K562 (cell line): ENCODE data around the gene POTEG. TPM values are rescaled to one million over a fixed set of nuclear protein-coding genes. Genes with fewer than 3 reads are reported as not detected.
A peak's percentile ranks its signal among the peaks of the same experiment; 100 is the strongest.
"Not testable (repeated sequence)": the region's sequence is repeated elsewhere in the genome, so short reads cannot be mapped to it uniquely, and the experiment has no call there.

ENCODE experiments used
- ATAC-seq: fragments of 200-7000 bp; cut with Tn5 transposase; 3 replicates; pipeline ENCODE4 v1.9.1; 2020; ENCODE audit warnings: moderate library complexity
- BruUV-seq: library from RNA; stranded (reverse); fragments of 400-500 nt; replicated peaks from 2 replicates; lab custom pipeline; 2021; lab: Mats Ljungman, UMichigan
- CTCF ChIA-PET: fragments of 300-600 bp; formaldehyde crosslinking; extraction: SDS; loops from one replicate; lab custom pipeline; 2021; ENCODE audit warnings: low intra/inter-chr PET ratio; lab: Yijun Ruan, JAX
- POLR2A ChIA-PET: fragments of 300-600, 350-650 bp; sonication (Branson Sonifier 250); formaldehyde crosslinking; extraction: SDS; loops from one replicate; lab custom pipeline; 2021; ENCODE audit warnings: antibody characterized with exemption, inconsistent platforms; lab: Yijun Ruan, JAX
- DNase-seq, 4 experiments: peaks; one replicate each; pipeline versions ENCODE4 v3.0.0 to v3.0.0-alpha.2; 2011 to 2018; ENCODE audit warnings: low spot score in 3 of 4, mixed read lengths in 3 of 4; ENCODE audit errors: extremely low read depth in 1 of 4
- FAIRE-seq: peaks from 2 replicates; lab custom pipeline; 2011; peaks lifted over from hg19 to GRCh38; lab: Jason Lieb, UNC
- H2AFZ ChIP-seq: 2 replicates; pipeline ENCODE4 v1.6.0; 2011; ENCODE audit warnings: low read depth, low read length, control low read depth, inconsistent platforms
- H3K27ac ChIP-seq: fragments of 200-600 bp; 3 replicates; pipeline ENCODE4 v1.8.0; 2011; ENCODE audit warnings: low read depth, mild to moderate bottlenecking, control low read depth, inconsistent platforms, low read length, moderate library complexity, mixed read lengths; ENCODE audit errors: extremely low read depth
- H3K27me3 ChIP-seq, 2 experiments: fragments of 300-600 bp in 1 of 2; 2 replicates in 1 of 2; 3 replicates in 1 of 2; pipeline versions ENCODE4 v1.6.0 to v1.8.0; 2011; ENCODE audit warnings: inconsistent platforms in 2 of 2, low read length in 2 of 2, mild to moderate bottlenecking in 1 of 2, mixed read lengths in 1 of 2, moderate library complexity in 1 of 2; ENCODE audit not compliant: control insufficient read depth in 2 of 2, insufficient read depth in 2 of 2
- H3K36me3 ChIP-seq: fragments of 300-600 bp; 3 replicates; pipeline ENCODE4 v1.8.0; 2011; ENCODE audit warnings: mild to moderate bottlenecking, low read length, inconsistent platforms; ENCODE audit not compliant: control insufficient read depth, insufficient read depth
- H3K4me1 ChIP-seq, 2 experiments: fragments of 200-600 bp in 1 of 2; replicated peaks in 1 of 2; 2 replicates in 1 of 2; 3 replicates in 1 of 2; pipeline versions ENCODE4 v1.5.1 to v1.8.0; 2011; ENCODE audit warnings: inconsistent platforms in 2 of 2, low read length in 2 of 2, mild to moderate bottlenecking in 1 of 2, mixed read lengths in 1 of 2, moderate library complexity in 1 of 2; ENCODE audit not compliant: control insufficient read depth in 2 of 2, insufficient read depth in 2 of 2
- H3K4me2 ChIP-seq: 2 replicates; pipeline ENCODE4 v1.6.1; 2011; ENCODE audit warnings: low read length, control low read depth, inconsistent platforms, mixed read lengths; ENCODE audit not compliant: insufficient read depth
- H3K4me3 ChIP-seq: fragments of 200-600 bp; sonication (generic), shearing (Covaris generic); 2 replicates; pipeline ENCODE4 v1.5.1; 2016; ENCODE audit warnings: control low read depth, inconsistent platforms
- H3K79me2 ChIP-seq: fragments of 200-600 bp; 3 replicates; pipeline ENCODE4 v1.8.0; 2011; ENCODE audit warnings: low read length, inconsistent platforms; ENCODE audit not compliant: control insufficient read depth, insufficient read depth
- H3K9ac ChIP-seq, 2 experiments: 2 replicates each; pipeline versions ENCODE4 v1.6.0 to v1.6.1; 2011; ENCODE audit warnings: low read depth in 2 of 2, low read length in 2 of 2, control low read depth in 1 of 2, inconsistent platforms in 1 of 2, mild to moderate bottlenecking in 1 of 2, mixed read lengths in 1 of 2; ENCODE audit not compliant: insufficient read depth in 1 of 2
- H3K9me1 ChIP-seq: one replicate; pipeline ENCODE4 v1.6.0; 2011; ENCODE audit warnings: inconsistent platforms, mild to moderate bottlenecking, low read length, moderate library complexity; ENCODE audit not compliant: control insufficient read depth, insufficient read depth
- H3K9me3 ChIP-seq: replicated peaks from 2 replicates; pipeline ENCODE4 v1.5.1; 2011; ENCODE audit warnings: low read depth, low read length, inconsistent platforms; ENCODE audit not compliant: control insufficient read depth, insufficient read depth
- H4K20me1 ChIP-seq: replicated peaks from 2 replicates; pipeline ENCODE4 v1.6.1; 2011; ENCODE audit warnings: low read length, inconsistent platforms, mixed read lengths; ENCODE audit not compliant: control insufficient read depth, insufficient read depth
- WGBS: fragments of 100-300 bp; shearing (Covaris generic); methylation state at CpG from one replicate; pipeline ENCODE4 v1.1.6; 2016; ENCODE audit warnings: low coverage, mixed read lengths; ENCODE audit not compliant: insufficient coverage; ENCODE audit errors: missing lambda C conversion rate; 5-methylcytosine and 5-hydroxymethylcytosine counted together
- in situ Hi-C: fragments of 300-500 bp; cut with MboI; formaldehyde crosslinking; loops from 4 replicates; pipeline ENCODE4 v1.15.0; 2018; ENCODE audit warnings: inconsistent platforms, mixed read lengths
- intact Hi-C: fragments of 100-400 bp; cut with micrococcal nuclease; formaldehyde crosslinking; loops from 2 replicates; pipeline ENCODE4 v1.14.2; 2022
- polyA plus RNA-seq, 8 experiments: library from polyadenylated mRNA; depleted of rRNA in 4 of 8; stranded (reverse) in 5 of 8; unstranded in 3 of 8; fragments of >200 nt; fragmentation: Nextera tagmentation in 2 of 8; fragmentation: Illumina TruSeq in 1 of 8; extraction: Ambion mirVana in 2 of 8; extraction: Trizol in 1 of 8; gene quantifications; 2 replicates each; pipeline versions ENCODE4 v1.2.1 to v1.2.3, GENCODE V29; 2011 to 2014; ENCODE audit warnings: inconsistent platforms in 1 of 8, missing spikeins in 1 of 8
- total RNA-seq, 7 experiments: library from RNA; depleted of rRNA in 6 of 7; stranded (reverse); fragments of >200 nt in 6 of 7; fragmentation: Illumina TruSeq in 2 of 7; extraction: Trizol in 2 of 7; gene quantifications; 2 replicates each; pipeline versions ENCODE4 v1.2.1 to v1.2.3, GENCODE V29; 2011 to 2021; ENCODE audit warnings: low replicate concordance in 1 of 7
- TF ChIP-seq, protein P1 (sequence below): fragments of 450-650 bp; IDR thresholded peaks from 2 replicates; pipeline ENCODE4 v1.6.1; 2016; ENCODE audit warnings: mild to moderate bottlenecking, moderate library complexity

The POTEG gene
- total and polyA plus RNA-seq, 9 of the 15 experiments (the other 6 are each of a cell fraction or from before 2014, with no cell fraction given): not detected

DNA sequence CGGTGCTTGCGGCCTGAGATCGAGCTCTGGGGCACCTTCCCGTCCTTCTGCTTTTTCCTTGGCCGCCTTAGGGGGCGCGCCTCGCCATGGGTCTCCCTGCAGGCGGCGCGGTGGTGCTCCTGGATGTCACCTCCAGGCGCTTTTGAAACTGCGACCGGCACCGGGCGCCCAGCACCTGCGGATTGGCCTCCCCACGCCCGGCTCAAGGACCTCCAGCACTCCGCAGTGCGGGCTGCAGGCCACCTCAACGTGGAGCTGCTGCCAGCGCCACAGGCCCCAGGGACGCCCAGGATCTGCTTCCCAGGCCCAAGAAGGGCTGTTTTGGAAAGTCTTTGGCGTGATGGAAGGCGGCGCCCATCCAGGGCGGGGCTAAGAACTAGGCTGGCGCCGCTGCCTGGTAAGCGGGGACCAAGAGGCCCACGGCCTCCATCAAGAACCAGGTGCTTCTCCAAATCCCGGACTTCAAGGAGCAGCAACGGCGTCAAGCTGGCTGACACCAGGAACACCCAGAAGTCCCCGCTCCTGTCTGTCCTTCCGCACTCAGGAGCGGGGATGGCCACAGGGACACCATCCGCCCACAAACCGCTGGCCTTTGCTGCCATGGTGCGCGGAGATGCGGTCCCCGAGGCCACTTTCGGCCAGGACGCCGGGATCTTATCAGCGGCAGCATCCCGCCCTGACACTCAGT lies 61.2 kb downstream of the POTEG start (continued):
- TF ChIP-seq, protein P1, sequence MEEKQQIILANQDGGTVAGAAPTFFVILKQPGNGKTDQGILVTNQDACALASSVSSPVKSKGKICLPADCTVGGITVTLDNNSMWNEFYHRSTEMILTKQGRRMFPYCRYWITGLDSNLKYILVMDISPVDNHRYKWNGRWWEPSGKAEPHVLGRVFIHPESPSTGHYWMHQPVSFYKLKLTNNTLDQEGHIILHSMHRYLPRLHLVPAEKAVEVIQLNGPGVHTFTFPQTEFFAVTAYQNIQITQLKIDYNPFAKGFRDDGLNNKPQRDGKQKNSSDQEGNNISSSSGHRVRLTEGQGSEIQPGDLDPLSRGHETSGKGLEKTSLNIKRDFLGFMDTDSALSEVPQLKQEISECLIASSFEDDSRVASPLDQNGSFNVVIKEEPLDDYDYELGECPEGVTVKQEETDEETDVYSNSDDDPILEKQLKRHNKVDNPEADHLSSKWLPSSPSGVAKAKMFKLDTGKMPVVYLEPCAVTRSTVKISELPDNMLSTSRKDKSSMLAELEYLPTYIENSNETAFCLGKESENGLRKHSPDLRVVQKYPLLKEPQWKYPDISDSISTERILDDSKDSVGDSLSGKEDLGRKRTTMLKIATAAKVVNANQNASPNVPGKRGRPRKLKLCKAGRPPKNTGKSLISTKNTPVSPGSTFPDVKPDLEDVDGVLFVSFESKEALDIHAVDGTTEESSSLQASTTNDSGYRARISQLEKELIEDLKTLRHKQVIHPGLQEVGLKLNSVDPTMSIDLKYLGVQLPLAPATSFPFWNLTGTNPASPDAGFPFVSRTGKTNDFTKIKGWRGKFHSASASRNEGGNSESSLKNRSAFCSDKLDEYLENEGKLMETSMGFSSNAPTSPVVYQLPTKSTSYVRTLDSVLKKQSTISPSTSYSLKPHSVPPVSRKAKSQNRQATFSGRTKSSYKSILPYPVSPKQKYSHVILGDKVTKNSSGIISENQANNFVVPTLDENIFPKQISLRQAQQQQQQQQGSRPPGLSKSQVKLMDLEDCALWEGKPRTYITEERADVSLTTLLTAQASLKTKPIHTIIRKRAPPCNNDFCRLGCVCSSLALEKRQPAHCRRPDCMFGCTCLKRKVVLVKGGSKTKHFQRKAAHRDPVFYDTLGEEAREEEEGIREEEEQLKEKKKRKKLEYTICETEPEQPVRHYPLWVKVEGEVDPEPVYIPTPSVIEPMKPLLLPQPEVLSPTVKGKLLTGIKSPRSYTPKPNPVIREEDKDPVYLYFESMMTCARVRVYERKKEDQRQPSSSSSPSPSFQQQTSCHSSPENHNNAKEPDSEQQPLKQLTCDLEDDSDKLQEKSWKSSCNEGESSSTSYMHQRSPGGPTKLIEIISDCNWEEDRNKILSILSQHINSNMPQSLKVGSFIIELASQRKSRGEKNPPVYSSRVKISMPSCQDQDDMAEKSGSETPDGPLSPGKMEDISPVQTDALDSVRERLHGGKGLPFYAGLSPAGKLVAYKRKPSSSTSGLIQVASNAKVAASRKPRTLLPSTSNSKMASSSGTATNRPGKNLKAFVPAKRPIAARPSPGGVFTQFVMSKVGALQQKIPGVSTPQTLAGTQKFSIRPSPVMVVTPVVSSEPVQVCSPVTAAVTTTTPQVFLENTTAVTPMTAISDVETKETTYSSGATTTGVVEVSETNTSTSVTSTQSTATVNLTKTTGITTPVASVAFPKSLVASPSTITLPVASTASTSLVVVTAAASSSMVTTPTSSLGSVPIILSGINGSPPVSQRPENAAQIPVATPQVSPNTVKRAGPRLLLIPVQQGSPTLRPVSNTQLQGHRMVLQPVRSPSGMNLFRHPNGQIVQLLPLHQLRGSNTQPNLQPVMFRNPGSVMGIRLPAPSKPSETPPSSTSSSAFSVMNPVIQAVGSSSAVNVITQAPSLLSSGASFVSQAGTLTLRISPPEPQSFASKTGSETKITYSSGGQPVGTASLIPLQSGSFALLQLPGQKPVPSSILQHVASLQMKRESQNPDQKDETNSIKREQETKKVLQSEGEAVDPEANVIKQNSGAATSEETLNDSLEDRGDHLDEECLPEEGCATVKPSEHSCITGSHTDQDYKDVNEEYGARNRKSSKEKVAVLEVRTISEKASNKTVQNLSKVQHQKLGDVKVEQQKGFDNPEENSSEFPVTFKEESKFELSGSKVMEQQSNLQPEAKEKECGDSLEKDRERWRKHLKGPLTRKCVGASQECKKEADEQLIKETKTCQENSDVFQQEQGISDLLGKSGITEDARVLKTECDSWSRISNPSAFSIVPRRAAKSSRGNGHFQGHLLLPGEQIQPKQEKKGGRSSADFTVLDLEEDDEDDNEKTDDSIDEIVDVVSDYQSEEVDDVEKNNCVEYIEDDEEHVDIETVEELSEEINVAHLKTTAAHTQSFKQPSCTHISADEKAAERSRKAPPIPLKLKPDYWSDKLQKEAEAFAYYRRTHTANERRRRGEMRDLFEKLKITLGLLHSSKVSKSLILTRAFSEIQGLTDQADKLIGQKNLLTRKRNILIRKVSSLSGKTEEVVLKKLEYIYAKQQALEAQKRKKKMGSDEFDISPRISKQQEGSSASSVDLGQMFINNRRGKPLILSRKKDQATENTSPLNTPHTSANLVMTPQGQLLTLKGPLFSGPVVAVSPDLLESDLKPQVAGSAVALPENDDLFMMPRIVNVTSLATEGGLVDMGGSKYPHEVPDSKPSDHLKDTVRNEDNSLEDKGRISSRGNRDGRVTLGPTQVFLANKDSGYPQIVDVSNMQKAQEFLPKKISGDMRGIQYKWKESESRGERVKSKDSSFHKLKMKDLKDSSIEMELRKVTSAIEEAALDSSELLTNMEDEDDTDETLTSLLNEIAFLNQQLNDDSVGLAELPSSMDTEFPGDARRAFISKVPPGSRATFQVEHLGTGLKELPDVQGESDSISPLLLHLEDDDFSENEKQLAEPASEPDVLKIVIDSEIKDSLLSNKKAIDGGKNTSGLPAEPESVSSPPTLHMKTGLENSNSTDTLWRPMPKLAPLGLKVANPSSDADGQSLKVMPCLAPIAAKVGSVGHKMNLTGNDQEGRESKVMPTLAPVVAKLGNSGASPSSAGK: peak; percentile 52; the same call in 1 of the 2 replicates

DNA sequence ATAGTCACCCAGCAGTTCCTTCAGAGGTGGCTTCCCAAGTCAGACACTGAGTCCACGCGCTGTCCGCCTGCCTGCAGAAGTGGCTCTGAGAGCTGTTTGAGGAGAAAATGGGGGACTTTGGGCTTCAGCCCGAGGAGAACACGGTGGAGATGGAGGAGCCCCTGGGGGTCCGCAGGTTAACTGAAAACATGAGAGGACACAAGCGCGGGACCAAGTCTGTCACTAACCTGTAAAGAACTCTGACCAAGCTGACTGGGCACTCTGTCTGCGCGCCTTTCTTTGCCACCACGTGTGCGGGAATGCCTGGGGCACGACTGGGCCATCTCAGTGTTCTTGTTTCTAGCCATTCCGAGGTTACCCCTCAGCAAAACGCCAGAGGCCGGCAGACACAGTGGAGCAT lies 62.4 kb downstream of the POTEG start:
- WGBS: 34% methylated on average over 7 of the region's 16 CpGs
- H3K9ac ChIP-seq, CTCF ChIA-PET, H3K9me1 ChIP-seq, H3K4me3 ChIP-seq, POLR2A ChIA-PET, H3K36me3 ChIP-seq, H4K20me1 ChIP-seq, H3K27me3 ChIP-seq, H3K4me2 ChIP-seq, ATAC-seq, H2AFZ ChIP-seq, intact Hi-C loops, BruUV-seq, DNase-seq, H3K27ac ChIP-seq, H3K4me1 ChIP-seq, FAIRE-seq, H3K79me2 ChIP-seq, H3K9me3 ChIP-seq: not testable (repeated sequence)
- in situ Hi-C loops: loop anchor here (10.0 kb wide), 1 partner anchor 347 kb away; no protein-coding TSS in a partner anchor

DNA sequence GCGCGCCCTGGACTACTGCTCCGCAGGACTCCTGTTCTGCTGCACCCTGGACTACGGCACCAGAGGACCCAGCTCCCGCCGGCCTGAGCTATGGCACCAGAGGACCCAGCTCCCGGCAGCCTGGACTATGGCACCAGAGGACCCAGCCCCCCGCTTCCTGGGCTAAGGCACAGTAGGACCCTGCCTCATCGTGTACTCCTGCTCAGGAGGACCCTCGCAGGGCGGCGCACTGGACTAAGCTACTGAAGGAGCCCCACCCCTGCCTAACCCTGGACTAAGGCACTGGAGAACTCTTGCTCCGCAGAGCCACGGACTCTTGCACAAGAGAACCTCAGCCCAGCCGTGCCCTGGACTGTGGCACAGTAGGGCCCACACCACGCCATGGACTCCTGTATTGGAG lies 71.3 kb downstream of the POTEG start:
- BruUV-seq, H3K4me2 ChIP-seq, H3K27ac ChIP-seq, intact Hi-C loops, in situ Hi-C loops, H3K9ac ChIP-seq, H3K4me1 ChIP-seq, H3K27me3 ChIP-seq, H3K36me3 ChIP-seq, H3K4me3 ChIP-seq, H3K9me3 ChIP-seq, H3K9me1 ChIP-seq, H2AFZ ChIP-seq, FAIRE-seq, DNase-seq, H3K79me2 ChIP-seq, POLR2A ChIA-PET, ATAC-seq, CTCF ChIA-PET, H4K20me1 ChIP-seq: not testable (repeated sequence)
- WGBS: 23% methylated on average over 4 of the region's 16 CpGs
